Right forelimb (tissue), 1 donor: Measurements from ENCODE around the gene RETREG2.
"Not testable (repeated sequence)": the region's sequence is repeated elsewhere in the genome, so short reads cannot be mapped to it uniquely, and the experiment has no call there.

ENCODE experiments used
- DNase-seq: peaks from one replicate; pipeline ENCODE4 v3.0.0-alpha.2; 2018

RETREG2 gene

DNA sequence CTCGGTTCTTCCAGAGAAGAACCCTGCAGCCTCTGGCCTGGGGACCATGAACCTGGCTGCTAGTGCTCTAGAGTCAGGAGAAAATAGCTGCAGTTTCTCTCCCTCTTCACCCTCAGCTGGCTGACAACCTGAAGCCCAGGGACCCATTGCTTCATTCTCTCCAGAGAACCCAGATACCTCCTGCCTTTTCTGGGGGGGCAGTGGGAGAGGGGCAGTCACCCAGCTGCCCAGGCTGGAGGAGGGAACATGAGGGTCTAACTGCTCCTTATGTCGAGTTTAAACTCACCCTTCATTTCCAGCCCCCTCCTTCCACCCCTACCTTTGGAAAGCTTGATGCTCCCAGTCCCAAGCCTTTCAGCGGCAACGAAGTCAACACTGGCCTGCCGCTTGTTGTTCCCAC lies 20.9 kb downstream of the RETREG2 start:
- no peak for DNase-seq

DNA sequence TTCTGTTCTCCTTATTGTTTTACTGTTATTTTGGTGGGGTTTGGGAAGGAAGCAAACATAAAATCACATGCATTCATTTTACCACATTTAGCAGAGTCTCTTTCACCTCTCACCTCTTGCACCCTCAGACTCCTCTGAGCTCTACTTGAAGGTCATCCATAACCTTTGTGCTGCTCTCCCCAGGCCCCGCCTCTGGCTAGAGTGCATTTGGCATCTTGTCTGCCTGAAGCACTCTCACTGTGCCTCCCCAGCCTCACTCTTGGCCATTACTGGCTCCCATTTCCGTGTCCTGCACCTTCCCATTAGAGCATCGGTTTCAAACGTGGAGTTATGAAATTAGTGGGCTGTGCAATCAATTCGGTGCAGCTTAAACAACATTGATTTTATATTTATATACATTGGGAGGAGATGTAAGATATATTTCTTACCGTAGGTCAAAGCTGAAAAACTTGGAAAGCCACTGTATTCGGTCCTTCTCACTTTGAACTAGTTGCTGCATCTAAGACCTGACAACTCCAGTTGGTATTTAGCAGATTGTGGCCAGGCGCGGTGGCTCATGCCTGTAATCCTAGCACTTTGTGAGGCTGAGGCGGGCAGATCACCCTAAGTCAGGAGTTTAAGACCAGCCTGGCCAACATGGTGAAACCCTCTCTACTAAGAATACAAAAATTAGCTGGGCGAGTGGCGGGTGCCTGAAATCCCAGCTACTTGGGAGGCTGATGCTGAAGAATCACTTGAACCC lies 21.6 kb downstream of the RETREG2 start:
- no peak for DNase-seq

DNA sequence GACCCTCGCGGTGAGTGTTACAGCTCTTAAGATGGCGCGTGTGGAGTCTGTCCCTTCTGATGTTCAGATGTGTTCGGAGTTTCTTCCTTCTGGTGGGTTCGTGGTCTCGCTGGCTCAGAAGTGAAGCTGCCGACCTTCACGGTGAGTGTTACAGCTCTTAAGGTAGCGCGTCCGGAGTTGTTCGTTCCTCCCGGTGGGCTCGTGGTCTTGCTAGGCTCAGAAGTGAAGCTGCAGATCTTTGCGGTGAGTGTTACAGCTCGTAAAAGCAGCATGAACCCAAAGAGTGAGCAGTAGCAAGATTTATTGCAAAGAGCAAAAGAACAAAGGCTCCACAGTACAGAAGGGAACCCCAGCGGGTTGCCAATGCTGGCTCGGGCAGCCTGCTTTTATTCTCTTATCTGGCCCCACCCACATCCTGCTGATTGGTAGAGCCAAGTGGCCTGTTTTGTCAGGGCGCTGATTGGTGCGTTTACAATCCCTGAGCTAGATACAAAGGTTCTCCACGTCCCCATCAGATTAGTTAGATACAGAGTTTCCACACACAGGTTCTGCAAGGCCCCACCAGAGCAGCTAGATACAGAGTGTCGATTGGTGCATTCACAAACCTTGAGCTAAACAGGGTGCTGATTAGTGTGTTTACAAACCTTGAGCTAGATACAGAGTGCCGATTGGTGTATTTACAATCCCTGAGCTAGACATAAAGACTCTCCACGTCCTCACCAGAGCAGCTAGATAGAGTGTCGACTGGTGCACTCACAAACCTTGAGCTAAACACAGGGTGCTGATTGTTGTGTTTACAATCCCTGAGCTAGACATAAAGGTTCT lies 22.6 kb downstream of the RETREG2 start:
- DNase-seq = not testable (repeated sequence)

DNA sequence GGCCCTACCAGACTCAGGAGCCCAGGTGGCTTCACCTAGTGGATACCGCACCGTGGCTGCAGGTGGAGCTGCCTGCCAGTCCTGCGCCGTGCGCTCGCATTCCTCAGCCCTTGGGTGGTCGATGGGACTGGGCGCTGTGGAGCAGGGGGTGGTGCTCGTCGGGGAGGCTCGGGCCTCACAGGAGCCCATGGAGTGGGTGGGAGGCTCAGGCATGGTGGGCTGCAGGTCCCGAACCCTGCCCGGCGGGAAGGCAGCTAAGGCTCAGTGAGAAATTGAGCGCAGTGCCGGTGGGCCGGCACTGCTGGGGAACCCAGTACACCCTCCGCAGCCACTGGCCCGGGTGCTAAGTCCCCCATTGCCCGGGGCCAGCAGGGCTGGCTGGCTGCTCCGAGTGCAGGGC lies 23.3 kb downstream of the RETREG2 start:
- not testable (repeated sequence) for DNase-seq

DNA sequence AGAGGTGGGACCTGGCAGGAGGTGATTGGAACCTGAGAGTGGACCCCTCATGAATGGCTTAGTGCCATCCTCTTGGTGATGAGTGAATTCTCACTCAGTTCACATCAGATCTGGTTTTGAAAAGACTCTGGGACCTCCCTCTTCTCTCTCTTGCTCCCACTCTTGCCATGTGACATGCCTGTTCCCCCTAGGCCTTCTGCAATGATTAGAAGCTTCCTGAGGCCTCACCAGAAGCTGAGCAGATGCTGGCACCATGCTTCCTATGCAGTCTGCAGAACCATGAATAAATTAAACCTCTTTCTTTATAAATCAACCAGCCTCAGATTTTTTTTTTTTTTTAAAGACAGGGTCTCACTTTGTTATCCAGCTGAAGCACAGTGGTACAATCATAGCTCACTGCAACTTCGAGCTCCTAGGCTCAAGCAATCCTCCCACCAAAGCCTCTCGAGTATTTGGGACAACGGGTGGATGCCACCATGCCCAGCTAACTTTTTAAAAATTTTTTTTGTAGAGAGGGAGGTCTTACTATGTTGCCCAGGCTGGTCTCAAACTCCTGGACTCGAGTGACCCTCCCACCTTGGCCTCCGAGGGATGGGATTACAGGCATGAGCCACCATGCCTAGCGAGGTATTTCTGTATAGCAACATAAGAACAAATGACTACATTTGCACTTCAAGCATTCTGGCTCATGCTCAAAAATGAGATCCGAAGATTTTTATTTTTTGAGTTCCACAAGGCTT lies 26.5 kb downstream of the RETREG2 start:
- DNase-seq = no peak

DNA sequence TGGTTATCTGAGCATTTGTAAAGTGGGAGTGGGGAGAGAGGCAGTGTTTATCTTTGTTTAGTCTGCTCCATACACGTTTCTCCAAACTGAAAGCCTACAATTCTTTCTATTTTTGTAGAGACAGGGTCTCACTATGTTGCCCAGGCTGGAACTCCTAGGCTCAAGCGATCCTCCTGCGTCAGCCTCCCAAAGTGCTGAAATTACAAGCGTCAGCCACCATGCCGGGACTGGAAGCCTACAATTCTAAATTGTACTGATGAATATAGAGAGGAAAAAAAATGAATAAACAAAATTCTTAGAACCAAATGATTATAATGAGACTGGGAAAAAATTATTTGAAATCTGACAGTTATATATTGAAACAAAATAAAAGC lies 27.1 kb downstream of the RETREG2 start:
- DNase-seq = no peak

DNA sequence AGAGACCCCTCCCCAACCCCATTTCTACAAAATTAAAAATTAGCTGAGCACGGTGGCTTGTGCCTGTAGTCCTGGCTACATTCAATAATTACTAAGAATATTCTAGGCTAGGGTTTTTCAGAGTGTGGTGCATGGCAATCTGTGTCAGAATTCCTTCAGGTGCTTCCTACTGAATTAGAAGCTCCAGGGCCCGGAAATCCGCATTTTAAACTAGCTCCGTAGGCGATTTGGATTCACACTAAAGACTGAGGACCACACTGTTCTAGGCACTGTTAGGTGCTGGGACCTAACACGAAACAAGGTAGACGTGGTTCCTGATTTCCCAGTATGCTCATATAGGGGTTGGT lies 27.9 kb downstream of the RETREG2 start:
- DNase-seq = no peak

DNA sequence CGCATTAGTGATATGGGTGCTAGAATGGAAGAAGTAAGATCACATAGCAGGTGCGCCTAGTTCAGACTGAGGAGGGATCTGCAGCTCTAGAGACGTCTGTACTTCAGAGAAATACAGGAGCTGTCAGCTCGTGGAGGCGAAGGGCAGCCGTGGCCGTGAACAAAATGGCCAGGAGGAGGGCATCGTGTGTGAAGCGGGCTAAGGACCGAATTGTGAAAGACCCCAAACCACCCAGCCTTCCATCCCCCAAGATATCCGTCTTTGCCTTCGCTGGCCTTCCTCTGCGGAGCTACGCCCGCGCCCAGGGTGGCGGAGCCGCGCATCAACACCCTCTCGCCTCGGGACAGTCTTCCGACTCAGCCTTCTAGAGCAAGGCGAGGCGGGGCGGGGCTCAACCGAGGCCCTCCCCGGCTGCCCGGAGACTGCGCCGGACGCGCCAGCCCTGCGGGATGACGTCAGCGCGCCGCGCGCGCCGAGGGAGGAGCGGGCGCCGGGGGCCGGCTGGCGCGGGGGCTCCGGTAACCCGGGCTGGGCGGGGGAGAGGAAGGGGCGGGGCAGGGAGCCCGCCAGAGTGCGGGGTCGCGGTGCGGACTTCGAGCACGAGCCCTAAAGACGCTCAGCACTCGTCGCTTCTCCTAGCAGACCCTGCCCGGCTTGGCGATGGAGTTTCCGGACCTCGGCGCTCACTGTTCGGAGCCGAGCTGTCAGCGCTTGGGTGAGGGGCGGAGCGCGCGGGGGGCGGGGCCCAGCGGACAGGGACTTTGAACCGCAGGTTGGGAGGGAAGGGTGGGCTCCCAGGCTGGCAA lies 28.5 kb downstream of the RETREG2 start, which contains the start of gene ZFAND2B:
Gene ZFAND2B, plus strand, starts transcription at position 455 of the 806 bp plus-strand sequence. Its CDS starts 206 bp downstream, at position 661.
- peak; percentile 98 for DNase-seq

DNA sequence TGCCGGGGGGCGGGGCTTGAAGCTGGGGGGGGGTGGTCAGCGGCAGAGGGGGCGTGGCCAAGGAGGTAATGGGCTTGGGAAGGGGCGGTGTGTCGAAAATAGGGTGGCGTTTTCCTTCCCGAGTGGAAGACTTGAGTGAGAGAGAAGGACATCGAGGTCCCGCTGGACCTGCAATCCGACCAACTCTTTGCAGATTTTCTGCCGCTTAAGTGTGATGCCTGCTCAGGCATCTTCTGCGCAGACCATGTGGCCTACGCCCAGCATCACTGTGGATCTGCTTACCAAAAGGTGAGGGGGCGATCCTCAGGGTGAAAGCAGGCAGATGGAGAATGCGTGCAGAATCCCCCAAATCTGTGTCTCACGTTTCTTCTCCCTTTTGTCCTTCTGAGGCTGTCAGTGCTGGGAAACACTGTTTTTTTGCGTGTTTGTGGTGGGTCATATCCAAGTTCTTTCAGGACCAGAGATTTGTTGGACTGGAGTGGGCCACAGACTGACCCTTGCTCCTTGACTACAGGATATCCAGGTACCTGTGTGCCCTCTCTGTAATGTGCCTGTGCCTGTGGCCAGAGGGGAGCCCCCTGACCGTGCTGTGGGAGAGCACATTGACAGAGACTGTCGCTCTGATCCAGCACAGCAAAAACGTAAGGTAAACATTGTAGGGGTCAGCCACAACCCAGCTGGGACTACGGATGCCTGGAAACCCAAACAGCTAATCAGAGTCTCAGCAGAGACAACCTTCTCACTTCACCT lies 29.2 kb downstream of the RETREG2 start:
- DNase-seq = no peak

DNA sequence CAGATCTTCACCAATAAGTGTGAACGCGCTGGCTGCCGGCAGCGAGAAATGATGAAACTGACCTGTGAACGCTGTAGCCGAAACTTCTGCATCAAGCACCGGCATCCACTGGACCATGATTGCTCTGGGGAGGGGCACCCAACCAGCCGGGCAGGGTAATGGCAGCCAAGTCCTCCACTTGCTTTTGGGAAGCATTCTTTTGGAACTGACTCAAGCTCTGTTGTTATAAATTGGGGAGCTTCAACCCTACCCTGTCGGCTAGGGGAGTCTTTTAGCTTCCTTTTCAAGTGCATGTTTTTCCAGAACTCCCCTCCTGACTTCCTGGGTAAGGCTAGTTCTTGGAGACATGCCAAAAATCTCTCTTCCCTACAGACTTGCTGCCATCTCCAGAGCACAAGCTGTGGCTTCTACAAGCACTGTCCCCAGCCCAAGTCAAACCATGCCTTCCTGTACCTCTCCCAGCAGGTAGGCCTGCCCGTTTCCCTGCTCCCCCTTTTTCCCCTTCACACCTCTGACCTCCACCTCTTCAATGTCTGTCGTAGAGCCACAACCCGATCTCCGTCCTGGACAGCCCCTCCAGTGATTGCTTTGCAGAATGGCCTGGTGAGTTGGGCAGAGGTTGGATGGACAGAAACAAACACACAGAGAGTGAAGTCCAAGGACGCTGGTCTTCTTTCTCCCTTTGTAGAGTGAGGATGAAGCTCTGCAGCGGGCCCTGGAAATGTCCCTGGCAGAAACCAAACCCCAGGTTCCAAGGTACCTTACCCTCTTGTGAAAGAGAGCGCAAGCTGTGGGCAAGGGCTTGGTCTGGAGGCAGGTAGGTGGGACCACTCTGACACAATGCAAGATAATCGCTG lies 30.0 kb downstream of the RETREG2 start:
- DNase-seq = no peak

DNA sequence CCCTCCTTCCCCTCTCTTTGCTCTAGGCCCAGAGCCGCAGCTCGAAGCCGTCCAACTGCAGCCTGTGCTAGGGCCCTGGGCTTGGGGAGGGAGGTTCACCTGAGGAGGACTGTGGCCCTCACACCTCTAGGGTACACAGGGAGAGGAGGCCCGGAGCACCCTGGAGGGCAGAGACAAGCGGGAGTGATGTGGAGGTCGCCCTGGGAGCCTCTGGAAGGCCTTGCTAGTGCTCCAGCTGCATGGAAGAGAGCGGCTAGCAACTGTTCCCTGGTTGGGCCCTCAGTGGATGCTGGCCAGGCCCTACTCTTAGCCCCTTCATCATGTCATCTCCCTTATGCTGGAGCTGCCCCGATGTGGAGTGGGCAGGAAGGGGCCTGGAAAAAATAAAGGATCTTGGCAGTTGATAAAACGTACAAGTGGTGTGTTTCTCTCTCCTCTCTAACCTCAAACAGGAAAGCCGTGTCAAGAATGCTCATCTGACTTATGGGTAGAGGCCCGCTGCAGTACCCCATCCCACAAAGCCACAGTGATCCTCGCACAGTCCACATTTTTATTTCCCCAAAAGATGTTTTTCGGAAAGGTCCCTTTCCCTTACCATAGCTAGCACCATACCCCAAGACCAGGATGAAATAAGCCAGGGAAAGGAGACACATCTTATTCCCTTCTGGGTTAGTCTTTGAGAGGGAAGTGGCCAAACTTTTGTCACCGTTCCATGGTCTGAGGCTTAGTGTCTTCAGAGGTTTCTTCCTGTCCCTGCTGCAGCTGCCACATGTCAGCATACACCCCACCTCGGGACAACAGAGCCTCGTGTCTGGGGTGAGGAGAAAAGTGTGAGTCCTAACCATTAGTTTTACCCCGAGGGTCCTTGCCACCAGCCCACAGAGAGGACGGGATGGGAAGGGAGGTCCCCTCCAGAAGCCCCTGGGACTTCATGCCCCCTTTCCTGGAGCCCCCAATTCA lies 31.4 kb downstream of the RETREG2 start:
- DNase-seq = no peak

DNA sequence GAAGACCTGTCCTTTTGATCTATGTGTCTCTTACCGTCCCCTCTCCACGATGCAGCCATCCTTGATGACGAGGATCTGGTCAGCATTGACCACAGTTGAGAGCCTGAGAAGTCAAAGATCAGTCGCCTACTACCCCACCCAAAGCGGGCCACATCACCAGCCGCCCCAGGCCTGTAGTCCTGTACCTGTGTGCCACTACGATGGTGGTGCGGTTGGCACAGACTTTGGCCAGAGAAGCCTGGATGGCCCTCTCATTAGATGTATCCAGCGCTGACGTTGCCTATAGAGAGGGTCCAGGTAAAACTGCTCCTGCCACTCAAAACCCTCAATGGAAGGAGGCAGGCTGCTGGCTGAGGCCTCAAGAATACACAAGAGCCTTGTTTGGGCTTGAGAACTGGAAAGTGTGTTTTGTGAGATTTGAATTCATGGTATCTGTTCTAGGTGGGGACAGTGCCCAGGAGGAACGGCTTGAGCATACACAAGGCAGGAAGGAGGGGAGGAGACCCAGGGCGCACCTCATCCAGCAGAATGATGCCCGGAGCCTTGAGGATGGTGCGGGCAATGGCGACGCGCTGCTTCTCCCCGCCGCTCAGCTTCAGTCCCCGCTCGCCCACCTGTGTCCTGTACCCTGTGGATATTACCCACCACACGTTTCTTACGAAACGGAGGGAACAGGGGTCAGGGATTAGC lies 32.3 kb downstream of the RETREG2 start:
- no peak for DNase-seq

DNA sequence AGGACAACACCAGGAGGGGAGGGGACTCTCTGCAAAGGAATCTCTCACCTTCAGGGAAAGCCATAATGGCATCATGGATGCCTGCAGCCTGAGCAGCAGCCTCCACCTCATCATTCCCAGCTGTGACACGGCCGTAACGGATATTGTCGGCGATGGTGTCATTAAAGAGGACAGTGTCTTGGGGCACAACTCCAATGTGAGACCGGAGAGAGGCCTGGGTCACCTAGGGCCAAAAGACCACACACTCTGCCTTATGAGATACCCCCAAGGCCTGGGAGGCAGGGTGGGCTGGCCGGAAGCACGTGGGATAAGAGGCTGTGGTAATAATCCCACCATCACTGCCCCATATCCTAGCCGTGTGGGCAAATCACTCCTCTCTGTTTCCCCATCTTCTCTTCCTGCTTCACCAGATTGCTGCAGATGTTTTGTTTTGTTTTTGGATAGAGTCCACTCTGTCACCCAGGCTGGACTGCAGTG lies 32.8 kb downstream of the RETREG2 start:
- no peak for DNase-seq

DNA sequence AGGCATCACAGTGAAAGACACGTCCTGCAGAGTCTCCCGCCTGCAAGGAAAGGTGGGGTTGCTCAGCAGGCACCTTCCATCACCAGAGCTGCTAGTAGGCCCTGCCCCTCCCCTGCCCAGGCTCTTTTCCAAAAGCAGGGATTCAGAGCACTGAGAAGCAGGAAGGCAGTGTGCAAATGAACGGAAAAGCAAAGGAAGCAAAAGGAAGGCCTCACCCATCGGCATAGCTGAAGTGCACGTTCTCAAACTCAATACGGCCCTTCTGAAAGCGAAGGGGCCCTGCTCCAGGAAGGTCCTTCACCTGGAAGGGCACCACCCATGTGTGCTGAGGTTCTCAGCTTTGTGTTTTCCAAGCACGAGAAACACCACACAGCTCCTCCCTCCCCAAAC lies 34.9 kb downstream of the RETREG2 start:
- DNase-seq = no peak

DNA sequence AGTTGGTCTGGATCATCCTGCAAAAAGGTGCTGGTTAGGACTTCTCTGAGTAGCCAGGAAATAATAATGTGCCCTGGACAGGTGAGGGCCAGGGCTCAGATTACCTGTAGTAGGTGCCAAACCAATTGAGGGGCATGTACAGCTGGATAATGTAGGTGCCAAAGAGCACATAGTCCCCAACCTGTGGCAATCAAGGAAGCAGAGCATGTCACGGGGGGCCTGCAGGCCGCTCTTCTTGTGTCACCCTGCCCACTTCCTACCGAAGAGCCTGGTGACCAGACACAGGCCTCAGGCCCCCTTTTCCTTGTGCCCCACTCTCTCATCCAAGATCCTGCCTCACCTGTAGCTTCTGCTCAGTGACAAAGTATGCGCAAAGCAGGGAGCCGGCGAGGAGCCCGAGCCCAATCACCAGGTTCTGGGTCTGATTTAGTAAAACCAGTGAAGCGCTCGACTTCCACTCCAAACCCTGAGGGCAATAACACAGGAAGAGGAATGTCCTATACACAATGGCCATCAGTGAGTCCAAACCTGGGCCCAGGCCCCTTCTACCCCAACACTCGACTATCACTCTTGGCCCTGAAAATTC lies 35.5 kb downstream of the RETREG2 start:
- no peak for DNase-seq

DNA sequence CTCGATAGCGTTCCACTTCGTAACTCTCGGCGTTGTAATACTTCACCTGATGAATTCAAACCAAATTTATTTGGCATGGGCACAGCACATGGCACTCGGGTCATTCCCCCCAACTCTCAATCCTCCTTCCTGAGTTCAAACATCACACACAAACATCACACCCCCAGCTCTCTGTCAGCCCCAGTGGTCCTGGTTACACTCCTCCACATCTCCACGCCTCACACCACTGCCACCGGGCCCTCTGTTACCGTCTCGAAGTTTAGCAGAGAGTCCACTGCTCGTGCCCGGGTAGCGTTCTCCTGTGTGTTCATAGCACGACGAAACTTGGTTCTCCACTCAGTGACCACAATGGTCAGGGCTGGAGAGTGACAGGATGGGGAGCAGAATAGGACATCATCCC lies 36.1 kb downstream of the RETREG2 start:
- DNase-seq = no peak

DNA sequence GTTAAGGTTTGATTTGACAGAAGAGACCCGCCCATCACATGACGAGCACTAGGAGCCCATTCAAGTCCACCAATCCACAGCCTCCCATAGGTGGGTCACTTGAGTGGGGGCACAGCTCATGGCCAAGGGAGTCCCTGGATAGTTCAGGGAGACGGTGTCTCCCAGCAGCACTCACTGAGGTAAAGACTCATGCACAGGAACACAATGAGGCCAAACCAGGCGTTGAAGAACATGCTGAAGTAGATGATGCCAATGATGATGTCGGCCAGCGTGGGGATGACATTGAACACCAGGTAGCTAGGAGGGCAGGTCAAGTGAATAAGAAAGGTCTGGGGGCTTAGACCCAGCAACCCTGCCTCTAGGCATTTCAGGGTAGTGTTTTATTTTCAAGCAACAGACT lies 36.7 kb downstream of the RETREG2 start:
- no peak for DNase-seq

DNA sequence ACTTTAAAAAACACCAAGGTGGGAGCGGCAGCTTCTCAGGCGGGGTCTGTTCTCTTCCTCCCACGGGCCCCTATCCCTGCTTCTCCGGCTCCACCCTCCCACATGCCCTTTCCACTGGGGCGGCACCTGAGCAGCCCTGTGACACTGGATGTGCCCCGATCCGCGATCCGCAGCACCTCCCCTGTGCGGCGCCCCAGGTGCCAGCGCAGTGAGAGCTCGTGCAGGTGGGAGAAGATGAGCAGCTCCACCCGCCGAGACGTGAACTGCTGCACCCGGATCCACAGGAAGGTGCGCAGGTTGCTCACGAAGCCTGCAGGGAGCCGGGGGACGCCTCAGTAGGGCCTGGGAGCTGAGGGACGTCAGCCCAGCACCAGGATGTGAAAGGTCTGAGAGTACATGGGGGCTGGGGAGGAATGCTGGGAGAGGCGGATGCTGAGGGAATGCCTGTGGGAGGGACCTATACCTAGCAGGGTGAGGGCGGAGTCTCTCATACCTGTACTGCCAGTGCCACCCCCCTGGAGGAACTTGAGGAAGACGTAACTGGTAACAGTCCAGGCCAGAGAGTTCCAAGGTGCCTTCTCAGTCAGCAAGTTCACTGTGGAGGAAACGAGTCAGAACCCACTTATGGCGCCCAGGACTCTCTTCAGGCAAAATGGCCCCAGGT lies 37.9 kb downstream of the RETREG2 start:
- no peak for DNase-seq
